ENCODE measurements around the gene HJV. TPM values are rescaled to one million over a fixed set of nuclear protein-coding genes. Genes with fewer than 3 reads are reported as not detected.
"Not testable (repeated sequence)": the region's sequence is repeated elsewhere in the genome, so short reads cannot be mapped to it uniquely, and the experiment has no call there.

The HJV gene, protein sequence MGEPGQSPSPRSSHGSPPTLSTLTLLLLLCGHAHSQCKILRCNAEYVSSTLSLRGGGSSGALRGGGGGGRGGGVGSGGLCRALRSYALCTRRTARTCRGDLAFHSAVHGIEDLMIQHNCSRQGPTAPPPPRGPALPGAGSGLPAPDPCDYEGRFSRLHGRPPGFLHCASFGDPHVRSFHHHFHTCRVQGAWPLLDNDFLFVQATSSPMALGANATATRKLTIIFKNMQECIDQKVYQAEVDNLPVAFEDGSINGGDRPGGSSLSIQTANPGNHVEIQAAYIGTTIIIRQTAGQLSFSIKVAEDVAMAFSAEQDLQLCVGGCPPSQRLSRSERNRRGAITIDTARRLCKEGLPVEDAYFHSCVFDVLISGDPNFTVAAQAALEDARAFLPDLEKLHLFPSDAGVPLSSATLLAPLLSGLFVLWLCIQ
- not detected for polyA plus RNA-seq (2012; ENCODE audit: insufficient read depth, insufficient read length, low read depth)

DNA sequence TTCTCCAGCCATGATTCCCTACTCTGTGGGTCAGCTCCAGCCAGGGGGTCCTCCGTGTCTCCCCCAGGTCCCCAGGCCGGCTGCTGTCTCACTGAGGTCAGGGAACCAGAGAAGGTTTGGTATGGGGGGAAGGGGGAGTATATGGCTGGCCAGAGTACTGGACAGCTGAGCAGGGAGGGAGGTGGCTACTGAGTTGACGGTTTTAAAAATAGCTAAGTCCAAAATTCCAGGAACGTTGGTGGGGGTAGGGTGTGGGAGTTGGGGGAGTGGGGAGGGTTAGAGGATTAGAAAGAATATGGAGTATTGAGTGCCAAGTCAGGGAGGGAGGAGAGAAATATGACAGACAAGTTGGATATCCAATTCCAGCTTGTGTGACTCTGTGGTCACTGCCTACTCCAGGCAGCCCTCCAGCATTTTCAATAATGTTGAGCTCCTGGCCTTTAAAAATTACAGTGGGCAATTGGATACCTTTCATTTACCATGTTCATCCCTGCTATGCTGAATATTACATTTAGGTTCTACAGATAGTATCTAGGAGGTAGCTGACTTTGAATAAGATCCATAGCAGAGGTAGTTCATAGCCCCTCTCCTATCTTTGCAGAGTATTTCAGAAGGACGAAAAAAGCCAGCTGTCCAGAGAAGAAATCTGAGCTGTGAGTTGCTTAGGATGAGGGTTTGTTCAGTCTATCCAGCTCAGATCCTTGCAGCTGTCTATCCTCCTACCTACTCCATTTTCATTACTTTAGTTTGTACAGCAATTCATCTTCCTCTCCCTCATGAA, at the start of gene HJV:
Gene HJV, minus strand, starts transcription at position 114 of the 781 bp plus-strand sequence. CDS start 1,504 bp downstream, outside the sequence.
- no peaks in the 10 kb centered on the region for H3K36me3 ChIP-seq
- TF ChIP-seq, protein P1, sequence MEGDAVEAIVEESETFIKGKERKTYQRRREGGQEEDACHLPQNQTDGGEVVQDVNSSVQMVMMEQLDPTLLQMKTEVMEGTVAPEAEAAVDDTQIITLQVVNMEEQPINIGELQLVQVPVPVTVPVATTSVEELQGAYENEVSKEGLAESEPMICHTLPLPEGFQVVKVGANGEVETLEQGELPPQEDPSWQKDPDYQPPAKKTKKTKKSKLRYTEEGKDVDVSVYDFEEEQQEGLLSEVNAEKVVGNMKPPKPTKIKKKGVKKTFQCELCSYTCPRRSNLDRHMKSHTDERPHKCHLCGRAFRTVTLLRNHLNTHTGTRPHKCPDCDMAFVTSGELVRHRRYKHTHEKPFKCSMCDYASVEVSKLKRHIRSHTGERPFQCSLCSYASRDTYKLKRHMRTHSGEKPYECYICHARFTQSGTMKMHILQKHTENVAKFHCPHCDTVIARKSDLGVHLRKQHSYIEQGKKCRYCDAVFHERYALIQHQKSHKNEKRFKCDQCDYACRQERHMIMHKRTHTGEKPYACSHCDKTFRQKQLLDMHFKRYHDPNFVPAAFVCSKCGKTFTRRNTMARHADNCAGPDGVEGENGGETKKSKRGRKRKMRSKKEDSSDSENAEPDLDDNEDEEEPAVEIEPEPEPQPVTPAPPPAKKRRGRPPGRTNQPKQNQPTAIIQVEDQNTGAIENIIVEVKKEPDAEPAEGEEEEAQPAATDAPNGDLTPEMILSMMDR (IDR thresholded peaks at IDR 0.05; ENCODE audit: low read depth, low read length): no peak

DNA sequence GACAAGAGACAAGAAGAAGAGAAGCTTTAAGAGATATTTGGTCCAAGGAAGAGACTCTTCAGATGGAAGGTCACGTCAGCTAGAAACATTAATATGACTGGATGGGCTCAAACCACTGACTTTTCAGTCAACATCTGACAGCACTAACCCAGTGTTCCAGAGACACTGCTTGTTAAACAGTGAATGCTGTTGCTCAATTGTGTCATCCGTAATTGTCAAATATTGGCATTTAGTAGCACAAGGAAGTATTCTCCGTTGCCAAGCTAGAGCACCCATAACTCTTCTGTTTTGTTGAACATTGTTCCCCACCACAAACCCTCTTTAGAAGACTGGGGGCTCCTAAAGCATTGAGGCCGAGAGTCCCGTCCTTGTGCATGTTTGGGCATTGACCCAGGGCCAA, 37.6 kb upstream of the HJV start:
- not testable (repeated sequence) for H3K36me3 ChIP-seq; H3K4me1 ChIP-seq; DNase-seq; H3K4me3 ChIP-seq (ENCODE audit: low read depth, low read length); H3K27me3 ChIP-seq; H3K9me3 ChIP-seq

More for the DNA sequence above, at the start of gene HJV:
- Histone ChIP-seq H3K4me3 (ENCODE audit: low read depth, low read length) (no peak within 1 kb of the TSS), H3K9me3 (no peaks in the 10 kb centered on the region), H3K27me3 (peaks cover 50% of the 10 kb centered on the region), H3K4me1 (no peaks in the 10 kb centered on the region)
- DNase-seq: no peak

DNA sequence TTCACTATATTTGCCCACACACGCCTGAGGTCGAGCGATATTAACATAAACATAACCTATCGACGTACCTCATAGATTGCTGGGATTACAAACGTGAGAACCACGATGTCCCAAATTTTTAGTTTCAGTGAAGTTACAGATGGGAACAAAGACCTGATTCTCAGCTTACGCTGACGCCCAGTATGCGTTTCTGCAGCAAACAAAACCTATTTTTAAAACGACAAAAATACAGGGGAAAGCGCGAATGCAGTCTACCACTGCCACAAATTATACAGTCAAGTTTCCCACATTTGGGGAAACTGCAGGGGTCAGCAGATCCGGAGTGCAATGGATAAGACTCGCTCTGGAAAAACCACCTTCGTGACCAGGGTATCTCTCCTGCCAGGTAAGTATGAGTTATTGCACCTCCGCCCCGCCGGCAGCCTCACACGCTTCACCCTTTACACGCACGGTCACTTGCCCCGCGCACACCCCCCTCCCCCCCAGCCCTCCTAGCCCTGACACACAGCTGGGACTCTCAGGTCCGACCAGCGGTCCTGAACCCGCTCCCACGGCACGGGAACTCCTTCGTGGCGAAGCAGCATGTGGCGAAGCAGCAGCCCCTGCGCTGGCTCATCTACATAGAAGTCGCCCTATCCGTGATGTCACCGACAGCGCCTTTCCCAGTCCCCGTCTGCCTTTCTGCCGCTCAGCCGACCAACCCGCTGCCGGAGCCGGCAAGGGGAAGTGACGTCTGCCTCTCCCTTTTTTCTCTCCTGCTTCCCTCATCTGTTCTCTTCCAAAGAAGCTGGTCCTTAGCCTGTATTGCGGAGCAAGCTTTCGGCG, 30.5 kb upstream of the HJV start:
- not testable (repeated sequence) for H3K36me3 ChIP-seq, H3K27me3 ChIP-seq, H3K4me1 ChIP-seq, H3K9me3 ChIP-seq
- TF ChIP-seq, protein P1 (IDR thresholded peaks at IDR 0.05; ENCODE audit: low read depth, low read length): peak; percentile 25; the same call in 1 of the 2 replicates
- peak; percentile 91 for DNase-seq
- peak overlapping the region; percentile 52 for H3K4me3 ChIP-seq (ENCODE audit: low read depth, low read length)

DNA sequence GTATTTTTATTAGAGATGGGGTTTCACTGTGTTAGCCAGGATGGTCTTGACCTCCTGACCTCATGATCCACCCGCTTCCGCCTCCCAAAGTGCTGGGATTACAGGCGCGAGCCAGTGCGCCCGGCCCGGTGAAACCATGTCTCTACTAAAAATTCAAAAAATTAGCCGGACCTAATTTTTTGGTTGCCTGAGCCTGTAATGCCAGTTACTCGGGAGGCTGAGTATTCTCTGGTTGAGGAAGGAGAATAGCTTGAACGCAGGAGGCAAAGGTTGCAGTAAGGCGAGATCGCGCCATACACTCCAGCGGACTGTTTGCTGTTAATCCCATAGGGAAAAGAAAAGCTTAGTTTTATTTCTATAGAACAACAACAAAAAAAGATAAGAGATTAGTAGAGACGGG, 29.9 kb upstream of the HJV start:
- H3K36me3 ChIP-seq: no peaks in the 10 kb centered on the region
- H3K4me1 ChIP-seq: no peaks in the 10 kb centered on the region
- TF ChIP-seq, protein P1 (IDR thresholded peaks at IDR 0.05; ENCODE audit: low read depth, low read length): no peak
- peak; percentile 24 for DNase-seq
- no peaks in the 10 kb centered on the region for H3K9me3 ChIP-seq
- no peaks in the 10 kb centered on the region for H3K27me3 ChIP-seq
- H3K4me3 ChIP-seq (ENCODE audit: low read depth, low read length): peak overlapping the region; percentile 52

DNA sequence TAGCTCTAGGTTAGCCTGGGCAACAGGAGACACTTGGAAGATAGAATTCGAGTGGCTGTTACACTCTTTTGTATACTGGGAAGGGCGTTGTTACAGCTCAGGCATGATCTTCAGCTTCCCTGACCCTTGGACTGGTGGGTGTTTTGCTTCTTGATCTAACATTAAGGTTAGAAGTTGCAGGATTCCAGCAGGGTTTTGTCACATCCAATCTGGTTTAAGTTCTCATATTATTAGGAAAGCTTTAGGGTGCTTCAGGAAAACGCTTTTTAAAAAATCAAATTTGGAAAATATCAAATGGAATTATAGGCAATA, 29.1 kb upstream of the HJV start:
- H3K4me1 ChIP-seq; DNase-seq; H3K36me3 ChIP-seq; H3K9me3 ChIP-seq; H3K27me3 ChIP-seq; H3K4me3 ChIP-seq (ENCODE audit: low read depth, low read length): not testable (repeated sequence)

DNA sequence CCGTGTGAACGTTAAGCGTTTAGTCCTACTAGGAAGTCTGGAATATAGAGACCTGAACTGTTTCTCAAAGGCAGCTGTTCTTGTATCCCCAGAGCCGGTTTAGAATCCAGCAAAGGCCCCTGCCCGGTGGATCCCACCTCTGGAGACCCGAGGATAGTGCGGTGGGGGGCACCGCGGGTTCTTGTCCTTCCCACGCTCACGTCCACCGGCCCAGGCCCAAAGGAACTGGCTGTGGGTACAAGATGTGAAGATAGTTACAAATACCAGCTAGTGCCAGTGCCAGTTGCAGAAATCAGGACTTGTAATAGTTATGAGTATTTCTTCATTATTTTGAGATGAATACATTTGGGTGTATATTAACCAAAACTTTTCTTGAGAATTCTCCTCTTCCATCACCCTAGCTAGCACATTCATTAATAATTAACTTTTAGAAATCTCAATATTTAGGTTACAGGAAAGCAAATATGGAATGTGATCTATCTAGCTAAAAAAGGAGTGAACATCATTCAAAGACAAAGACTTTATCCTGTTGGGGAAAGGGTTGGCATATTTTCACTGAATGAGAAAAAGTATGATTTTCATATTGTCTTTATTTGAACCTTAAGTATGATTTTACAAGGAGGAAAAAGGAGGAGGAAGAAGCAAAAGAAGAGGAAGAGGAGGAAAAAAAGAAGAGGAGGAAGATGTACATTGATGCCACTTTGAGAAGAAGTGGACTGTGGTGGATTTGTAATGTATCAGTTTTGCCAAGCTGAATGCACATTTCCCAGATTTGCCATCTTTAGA, 28.5 kb upstream of the HJV start:
- not testable (repeated sequence) for H3K9me3 ChIP-seq; H3K4me3 ChIP-seq (ENCODE audit: low read depth, low read length); H3K27me3 ChIP-seq; H3K4me1 ChIP-seq; DNase-seq; H3K36me3 ChIP-seq

DNA sequence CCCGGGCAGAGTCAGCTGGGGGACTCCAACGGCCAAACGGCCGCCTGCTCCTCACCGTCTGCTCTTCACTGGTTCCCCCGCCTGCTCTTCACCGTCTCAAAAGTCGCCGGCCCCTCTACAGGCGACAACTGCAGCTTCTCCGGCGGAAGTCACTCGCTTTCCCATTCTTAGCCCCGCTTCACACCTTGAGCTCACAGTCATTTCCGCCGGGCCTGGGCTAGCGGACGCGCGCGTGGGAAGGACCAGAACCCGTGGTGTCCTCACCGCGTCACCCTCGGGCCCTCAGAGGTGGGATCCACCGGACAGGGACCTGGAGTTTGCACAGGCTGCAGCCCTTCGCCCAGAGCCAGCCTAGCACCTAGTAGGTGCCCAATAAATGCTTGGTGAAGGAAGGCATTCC, 27.9 kb upstream of the HJV start:
- Histone ChIP-seq H3K4me3 (ENCODE audit: low read depth, low read length) (no peak overlapping the region), H3K27me3 (no peaks in the 10 kb centered on the region), H3K36me3 (no peaks in the 10 kb centered on the region), H3K9me3 (no peaks in the 10 kb centered on the region), H3K4me1 (no peaks in the 10 kb centered on the region)
- DNase-seq: no peak
- TF ChIP-seq, protein P1 (IDR thresholded peaks at IDR 0.05; ENCODE audit: low read depth, low read length): no peak

DNA sequence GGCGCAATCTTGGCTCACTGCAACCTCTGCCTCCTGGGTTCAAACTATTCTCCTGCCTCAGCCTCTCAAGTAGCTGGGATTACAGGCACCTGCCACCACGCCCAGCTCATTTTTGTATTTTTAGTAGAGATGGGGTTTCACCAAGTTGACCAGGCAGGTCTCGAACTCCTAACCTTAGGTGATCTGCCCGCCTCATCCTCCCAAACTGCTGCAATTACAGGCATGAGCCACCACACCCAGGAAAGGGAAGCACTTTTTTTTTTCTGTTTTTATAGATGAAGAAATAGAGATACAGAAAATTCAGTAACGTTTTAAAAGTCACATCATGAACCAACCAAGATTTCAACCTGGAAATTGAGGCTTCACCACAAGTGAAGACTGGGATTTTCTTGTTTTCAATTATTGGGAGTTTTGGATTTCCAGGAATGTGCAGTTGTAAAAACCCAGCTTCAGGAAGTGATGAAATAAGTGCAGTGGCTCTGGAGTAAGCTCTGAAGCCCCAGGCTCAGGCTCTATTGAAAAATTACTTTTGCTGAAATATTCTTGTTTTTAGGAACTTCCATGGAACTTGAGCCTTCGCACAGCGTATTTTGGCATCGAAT, 27.1 kb upstream of the HJV start:
- H3K4me3 ChIP-seq (ENCODE audit: low read depth, low read length); H3K4me1 ChIP-seq; H3K27me3 ChIP-seq; H3K36me3 ChIP-seq; DNase-seq; H3K9me3 ChIP-seq: not testable (repeated sequence)
